HG02885 (cell line): Measurements from ENCODE around the gene ZNF853.

Experiments
- ATAC-seq: cut with Tn5 transposase; IDR thresholded peaks from one replicate; pipeline ENCODE4 v1.9.1; 2021; ENCODE audit warnings: mild to moderate bottlenecking; ENCODE audit not compliant: unreplicated experiment, poor library complexity

Gene ZNF853

DNA sequence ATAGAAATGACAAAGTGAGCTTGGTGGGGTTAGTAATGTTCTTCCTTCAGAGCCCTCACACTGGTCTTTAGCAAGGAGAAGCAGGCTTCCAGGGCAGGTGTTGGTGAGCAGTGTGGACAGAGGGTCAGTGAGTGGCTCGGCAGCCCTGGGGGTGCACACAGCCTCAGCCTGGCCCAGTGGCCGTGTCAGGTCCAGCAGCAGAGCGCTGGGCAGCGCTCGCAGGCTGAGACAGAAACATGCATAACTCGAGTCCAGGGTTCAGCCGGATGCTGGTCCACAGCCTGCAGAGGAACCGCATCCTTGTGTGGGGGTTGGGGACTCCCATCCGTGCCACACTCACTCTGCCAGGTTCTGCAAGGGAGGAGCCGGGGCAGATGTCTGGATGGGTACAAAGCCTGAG, 11.0 kb upstream of the ZNF853 start:
- ATAC-seq = no peak

DNA sequence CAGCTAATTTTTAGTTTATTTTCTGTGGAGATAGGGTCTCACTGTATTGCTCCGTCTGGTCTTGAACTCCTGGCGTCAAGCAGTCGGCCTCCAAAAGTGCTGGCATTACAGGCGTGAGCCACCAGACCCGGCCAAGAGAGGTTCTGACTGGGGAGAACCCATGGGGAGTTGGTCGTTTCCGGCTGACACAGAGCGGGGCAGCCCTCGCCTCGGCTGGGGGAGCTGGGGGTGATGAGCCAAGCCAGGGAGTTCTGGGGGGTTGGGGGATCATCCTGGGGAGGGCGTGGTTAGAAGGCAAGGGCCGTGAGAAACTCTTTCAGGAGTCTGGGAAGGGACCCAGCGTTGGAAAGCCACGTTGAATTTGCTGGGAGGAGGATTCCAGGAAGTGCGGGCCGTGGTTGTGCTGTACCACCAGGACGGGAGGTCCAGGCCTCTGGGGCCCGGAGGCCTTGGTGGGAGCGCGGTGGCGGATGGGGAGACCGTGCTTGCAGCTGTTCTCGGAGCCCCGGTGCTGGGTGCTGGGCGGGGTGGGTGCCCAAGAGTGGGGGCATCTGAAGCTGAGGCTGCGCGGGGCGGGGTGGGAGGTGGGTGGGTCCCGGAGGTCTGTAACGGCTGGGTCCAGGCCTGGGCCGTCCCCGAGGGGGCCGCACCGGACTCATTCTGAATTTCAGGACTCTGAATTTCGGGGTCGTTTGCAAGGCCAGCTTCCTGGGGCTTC, 8.4 kb upstream of the ZNF853 start:
- ATAC-seq = no peak

DNA sequence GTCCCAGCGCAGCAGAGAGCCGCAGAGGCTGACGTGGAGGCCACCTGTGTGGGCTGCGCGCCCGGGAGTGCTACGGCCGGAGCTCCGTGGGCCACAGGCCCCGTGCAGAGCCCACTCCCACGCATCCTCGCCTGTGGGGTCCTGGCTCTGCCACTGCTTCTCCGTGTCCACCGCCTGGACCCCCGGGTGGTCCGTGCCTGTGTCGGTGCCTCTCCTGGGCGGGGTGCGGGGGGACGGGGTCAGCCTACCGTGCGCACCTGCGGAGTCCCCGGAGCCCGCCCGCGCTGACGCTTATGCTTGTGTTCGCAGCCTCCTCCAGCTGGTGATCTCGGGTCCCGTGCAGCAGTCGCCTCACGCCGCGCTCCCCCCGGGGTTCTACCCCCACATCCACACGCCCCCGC, 7.8 kb upstream of the ZNF853 start:
- no peak for ATAC-seq

DNA sequence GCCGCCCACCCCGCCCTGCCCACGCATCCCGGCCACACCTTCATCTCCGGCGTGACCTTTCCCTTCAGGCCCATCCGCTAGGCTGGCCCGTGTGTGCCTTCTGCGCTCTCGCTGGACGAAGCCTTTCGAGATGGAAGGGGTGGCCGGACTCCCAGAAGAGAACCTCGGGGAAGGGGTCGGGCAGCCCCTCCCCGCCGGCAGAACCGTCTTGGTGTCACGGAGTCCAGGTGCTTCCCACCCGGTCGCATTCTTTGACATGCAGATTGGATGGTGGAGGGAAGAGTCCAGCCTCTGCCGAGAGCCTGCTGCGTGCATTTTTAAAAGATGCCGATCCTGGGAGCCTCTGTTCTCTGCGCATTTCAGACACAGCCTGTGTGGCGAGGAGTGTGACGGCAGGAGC, 7.3 kb upstream of the ZNF853 start:
- ATAC-seq = no peak

DNA sequence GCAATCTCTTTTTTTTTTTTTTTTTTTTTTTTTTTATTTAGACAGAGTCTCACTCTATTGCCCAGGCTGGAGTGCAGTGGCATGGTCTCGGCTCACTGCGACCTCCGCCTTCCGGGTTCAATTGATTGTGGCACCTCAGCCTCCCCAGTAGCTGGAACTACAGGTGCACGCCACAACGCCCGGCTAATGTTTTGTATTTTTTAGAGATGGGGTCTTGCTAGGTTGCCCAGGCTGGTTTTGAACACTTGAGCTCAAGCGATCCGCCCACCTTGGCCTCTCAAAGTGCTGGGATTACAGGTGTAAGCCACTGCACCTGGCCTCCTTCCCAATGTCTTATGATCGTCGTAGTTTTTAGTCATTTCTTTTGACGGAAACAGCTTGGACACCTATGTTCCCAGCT, 6.6 kb upstream of the ZNF853 start:
- no peak for ATAC-seq

DNA sequence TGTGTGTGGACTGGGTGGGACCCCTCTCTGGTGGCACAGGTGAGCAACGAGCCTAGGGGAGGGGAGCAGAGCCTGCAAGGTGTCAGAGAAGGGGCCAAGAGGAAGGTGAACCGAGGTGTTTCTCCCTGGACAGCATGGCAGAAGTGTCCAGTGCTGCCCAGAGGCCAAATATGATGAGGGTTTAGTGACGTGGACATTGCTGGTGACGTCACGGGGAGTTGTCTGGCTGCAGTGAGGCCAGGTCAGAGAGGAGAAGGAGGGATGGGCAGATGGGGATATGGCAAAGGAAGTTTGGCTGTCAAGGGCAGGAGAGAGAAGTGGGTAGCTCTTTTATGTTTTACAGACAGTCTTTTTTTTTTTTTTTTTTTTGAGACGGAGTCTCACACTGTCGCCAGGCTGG, 2.6 kb upstream of the ZNF853 start:
- no peak for ATAC-seq

DNA sequence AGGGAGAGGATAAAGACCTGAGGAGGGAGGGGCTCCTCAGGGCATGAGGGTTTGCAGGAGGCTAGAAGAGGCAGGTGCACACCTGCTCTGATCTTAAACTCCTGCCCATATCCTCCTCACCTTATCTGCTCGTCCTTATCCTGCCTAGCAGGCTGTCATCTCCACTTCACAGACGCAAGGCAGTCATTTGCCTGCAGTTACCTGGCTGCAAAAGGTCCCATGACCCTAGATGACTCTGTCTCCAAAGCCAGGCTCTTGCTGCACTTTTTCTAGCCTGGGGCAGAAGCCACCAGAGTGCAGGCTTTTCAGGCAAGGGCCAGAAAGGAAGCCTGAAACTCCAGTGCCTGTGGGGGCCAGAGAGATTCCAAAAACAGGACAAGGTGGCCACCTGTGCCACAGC, 1.7 kb upstream of the ZNF853 start:
- no peak for ATAC-seq

DNA sequence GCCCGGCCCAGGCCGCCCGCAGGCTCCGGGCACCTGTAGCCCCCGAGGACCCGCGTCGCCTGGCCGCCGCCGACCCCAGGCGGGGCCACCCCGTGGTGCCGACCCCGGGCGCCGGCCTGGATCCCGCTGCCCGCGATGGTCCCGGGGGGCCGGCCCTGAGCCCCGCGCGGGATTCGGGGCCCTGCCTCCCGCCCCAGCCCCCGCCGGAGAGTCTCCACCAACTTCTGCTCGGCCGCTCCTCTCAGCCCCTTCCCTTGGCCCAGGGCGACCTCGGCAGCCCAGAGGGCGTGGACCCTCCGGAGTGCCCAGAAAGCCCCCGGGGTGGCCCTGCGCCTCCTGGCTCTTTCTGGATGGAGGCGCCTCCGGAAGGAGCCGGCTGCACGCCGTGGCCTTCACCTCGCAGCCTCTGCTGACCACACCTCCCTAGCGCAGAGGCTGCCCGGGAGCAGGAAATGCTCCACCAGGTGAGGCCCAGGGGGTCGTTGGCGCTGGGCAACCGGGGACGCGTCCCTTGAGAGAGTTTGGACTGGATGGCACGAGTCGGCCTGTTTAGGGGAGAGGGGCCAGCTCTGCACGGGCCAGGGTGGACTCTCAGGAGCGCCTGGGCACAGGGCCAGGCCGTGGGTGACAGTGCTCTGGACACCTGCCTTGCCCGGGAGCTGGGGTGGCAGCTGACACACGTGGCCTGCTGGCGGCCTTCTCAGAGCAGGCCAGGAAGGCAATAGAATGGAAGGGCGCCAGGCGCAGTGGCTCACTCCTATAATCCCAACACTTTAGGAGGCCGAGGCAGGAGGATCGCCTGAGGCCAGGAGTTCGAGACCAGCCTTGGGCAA, 529 bp downstream of the ZNF853 start:
- no peak for ATAC-seq

DNA sequence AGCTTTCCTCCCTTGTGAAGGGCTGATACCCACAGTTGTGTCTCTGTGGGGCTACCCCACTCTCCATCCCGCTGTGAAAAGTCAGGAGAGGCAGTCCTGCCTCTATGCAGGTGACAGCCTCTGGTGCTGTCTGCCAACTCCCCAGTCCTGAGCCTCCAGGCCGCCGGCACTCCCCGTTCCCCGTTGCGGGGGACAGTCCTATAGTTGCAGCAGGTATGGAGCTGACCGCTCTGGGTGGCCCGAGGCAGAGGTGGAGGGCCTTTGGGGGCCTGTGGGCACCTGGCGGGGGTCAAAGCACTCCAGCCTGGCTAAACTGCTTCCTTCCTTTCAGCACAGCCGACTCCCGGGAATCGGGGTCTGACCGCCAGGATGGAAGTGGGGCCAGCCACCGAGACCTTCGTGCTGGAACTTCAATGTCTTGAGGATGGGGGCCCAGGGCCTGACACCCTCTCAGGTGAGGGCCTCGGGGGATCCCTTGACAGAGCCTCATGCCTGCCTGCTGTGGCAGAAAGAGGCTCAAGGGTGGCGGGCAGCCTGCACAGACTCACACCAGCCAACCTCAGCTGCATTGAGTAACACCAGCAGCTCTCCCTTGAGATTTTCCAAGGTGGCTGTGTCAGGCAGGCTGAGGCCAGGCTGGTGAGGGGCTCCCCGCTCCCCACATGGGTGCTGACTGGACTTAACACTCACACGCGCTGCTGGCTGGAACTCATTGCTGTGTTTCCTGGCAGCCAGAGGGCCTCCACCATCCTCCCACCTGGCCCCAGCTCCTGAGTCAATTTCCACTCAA, 1.6 kb downstream of the ZNF853 start:
- ATAC-seq = no peak

DNA sequence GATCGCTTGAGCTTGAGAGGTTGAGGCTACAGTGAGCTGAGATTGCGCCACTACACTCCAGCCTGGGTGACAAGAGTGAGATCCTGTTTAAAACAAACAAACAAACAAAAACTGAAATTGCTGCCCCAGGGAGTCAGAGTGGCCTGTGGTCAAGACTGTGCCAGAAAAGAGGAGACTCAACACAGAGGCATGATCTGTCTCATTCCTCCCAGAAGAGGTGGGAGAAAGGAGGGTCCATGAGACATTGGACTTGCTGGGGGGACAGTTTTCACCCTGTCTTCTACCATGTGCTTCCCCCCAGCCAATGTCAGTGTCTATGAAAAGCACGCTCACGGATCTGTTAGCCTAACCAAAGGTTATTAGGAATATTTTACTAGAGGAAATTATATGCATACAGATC, 3.2 kb downstream of the ZNF853 start:
- no peak for ATAC-seq

DNA sequence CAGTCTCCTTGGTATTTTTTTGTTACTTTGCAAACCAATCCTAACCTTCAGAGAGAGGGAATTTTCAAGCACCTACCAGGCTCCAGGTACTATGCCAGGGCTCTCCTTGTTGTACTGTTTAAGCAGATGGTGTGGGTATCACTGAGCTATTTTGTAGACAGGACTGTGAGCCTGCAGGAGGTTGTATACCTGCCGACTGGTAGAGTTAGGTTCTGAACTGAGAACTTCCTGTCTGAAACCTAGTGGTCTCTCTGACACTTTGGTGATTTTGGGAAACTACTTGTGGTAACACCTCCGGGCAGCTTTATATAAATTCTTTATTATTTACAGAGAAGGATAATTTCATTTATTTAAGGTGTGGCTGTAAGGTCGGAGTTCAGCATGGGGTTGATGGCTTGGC, 4.6 kb downstream of the ZNF853 start:
- no peak for ATAC-seq

DNA sequence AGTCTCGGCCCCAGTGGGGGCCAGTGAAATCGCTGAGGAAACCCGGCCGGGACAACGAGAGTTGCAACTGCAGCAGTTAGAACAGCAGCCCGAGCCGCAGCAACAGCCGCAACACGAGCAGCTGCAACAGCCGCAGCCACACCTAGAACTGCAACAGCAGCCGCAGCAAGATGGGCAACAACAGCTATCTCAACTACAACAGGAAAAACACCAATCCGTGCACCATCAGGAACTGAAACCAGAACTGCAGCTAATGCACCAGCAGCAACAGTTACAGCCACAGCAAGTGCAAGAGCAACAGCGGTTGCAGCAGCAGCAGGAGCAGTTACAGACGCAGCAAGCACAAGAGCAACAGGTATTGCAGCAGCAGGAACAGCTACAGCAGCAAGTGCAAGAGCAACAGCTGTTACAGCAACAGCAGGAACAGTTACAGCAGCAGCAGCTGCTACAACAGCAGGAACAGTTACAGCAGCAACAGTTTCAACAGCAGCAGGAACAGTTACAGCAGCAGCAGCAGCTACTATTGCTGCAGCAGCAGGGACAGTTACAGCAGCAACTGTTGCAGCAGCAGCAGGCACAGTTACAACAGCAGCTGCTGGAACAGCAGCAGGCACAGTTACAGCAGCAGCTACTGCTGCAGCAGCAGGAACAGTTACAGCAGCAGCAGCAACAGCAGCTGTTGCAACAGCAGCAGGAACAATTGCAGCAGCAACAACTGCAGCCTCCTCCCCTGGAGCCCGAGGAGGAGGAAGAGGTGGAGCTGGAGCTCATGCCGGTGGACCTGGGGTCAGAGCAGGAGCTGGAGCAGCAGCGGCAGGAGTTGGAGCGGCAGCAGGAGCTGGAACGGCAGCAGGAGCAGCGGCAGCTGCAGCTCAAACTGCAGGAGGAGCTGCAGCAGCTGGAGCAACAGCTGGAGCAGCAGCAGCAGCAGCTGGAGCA, 6.1 kb downstream of the ZNF853 start:
- no peak for ATAC-seq

DNA sequence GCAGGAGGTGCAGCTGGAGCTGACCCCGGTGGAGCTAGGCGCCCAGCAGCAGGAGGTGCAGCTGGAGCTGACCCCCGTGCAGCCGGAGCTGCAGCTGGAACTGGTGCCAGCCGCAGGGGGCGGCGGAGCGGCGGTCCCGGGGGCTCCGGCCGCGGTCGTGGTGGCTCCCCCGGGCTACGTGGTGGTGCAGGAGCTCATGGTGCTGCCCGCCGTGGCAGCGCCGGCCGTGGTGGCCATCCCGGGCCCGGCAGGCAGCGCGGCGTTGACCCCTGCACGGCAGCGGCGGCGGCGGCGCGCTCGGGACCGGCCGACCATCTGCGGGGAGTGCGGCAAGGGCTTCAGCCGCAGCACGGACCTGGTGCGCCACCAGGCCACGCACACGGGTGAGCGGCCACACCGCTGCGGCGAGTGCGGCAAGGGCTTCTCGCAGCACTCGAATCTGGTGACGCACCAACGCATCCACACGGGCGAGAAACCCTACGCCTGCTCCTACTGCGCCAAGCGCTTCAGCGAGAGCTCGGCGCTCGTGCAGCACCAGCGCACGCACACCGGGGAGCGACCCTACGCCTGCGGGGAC, 6.8 kb downstream of the ZNF853 start:
- ATAC-seq = no peak

DNA sequence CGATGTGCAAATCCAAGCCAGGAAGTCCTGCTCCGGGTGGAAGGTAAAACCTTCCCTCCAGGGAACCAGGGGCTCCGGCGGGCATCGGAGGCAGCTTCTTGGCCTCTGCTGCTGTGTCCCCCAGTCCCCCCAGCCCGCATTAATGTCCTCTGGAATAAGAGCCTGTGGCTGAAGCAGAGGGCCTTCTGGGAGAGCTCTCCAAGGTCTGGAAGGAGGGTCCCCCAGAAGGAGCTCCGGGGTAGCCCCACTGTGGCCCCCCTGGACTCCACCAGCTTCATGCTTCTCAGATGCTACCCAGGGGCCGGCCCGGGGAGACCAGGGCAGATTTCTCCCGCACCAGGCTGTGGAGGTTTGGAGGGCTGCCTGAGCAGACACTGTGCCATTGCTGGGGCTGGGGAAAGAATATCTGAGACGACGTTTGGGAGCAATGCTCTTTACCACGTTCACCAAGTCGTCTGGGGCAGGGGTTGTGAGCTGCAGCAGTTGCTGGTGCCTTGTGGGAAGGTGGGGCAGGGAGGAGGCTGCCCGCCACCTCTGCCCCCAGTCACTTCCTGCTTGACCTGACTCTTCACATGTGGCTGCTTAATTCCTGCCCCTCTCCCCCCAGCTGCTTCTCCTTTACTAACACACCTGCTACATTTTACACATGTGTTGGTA, 8.3 kb downstream of the ZNF853 start:
- ATAC-seq = no peak

DNA sequence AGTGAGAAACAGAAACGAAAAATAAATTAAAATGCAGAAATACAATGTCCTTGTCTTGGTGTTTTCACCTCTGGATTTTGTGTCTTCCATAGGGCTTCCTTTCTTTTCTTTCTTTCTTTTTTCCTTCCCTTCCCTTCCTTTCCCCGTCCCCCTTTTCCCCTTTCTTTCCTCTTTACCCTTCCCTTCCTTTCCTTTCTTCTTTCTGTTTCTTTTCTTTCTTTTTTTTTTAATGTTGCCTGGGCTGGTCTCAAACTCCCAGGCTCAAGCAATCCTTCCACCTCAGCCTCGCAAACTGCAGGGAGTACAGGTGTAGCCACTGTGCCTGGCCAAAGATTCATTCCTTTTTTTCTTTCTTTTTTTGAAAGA, 8.8 kb downstream of the ZNF853 start:
- no peak for ATAC-seq

DNA sequence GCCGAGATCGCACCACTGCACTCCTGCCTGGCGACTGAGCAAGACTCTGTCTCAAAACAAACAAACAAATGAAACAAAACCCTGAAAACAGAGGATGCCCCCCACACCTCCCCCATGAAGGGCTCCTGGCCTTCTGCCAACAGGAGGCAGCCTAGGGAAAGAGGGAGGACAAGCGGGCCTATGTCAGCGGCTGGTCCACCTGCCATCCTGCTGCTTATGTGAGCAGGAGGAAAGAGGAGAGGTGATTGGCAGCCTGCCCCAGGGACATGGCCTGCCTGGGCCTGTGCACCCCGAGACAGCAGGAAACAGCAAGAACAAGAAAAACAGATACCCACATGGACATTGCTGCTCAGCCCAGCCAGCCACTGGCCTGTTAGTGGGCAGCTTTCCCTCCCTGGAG, 12.6 kb downstream of the ZNF853 start:
- ATAC-seq = no peak

DNA sequence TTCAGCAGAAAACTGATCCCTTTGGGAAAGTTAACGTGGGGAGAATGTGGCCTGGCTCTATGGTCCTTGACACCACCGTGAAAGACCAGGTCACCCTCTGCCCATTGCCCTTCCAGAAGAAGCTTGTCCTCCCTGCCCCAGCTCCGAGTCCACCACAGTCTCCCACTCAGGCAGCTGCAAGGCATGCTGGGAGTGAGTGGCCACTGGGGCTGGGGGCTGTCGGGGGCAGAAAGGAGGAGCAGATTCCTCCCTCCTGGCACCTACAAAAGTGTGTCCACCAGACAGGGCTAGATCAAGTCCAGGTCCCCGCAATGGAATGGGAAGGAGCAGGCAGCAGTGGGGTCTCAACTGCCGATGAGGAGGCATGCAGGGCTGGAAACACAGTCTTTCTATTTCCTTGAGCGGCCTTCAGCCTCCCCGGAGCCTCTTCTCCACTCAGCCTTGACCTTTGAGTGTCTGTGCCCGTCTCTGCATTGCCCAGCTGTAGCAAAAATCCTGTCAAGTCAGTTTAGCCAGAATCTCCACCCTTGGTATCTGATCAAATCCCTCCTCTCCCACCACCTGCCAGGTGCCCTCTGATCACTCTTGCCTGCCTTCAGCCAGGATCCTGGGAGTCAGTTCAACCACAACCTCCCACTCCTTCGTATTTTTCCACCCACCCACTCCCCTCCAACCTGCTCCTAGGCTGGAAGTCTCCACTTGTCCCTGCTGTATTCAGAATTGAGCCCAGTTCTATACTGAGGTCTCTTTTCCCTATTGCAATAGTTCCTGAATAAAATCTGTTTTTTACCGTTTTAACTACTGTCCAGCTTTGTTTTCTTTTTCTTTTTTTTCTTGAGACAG, 14.8 kb downstream of the ZNF853 start:
- no peak for ATAC-seq

DNA sequence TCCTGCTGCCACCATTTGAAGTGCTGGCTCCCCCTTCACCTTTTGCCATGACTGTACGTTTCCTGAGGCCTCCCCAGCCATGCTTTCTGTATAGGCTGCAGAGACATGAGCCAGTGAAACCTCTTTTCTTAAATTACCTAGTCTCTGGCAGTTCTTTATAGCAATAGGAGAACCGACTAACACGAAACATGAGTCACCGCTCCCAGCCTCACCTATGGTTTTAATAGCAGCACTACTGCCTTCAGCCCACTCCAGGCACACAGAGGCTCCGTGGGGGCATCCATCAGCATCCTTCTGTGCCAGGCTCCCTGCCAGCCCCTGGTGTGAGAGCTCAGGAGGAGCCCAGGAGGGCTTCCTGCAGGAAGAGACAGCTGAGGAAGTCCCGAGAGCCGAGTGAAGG, 16.2 kb downstream of the ZNF853 start:
- ATAC-seq = no peak
